Measurements from ENCODE around the gene MYO15B. TPM values are rescaled to one million over a fixed set of nuclear protein-coding genes. Genes with fewer than 3 reads are reported as not detected.

The MYO15B gene
- total and polyA plus RNA-seq, 2 of the 13 experiments (the other 11 are each of a cell fraction or from before 2014, with no cell fraction given), result 2.8 to 8.1 TPM

- no peak for TF ChIP-seq PRDM4 (CRISPR knock-in tag; IDR thresholded peaks at IDR 0.05; ENCODE audit: borderline replicate concordance)
- TF ChIP-seq ZNF746 (CRISPR knock-in tag; IDR thresholded peaks at IDR 0.05), result peak; percentile 17; the same call in 1 of the 2 replicates
- TF ChIP-seq ZNF788 (CRISPR knock-in tag; IDR thresholded peaks at IDR 0.05; ENCODE audit: borderline replicate concordance), result peak; percentile 45; the same call in 1 of the 2 replicates
- peak; percentile 91 for TF ChIP-seq U2AF1 (optimal IDR thresholded peaks at IDR 0.05; ENCODE audit: low read depth, low read length)
- TF ChIP-seq ESRRA (CRISPR knock-in tag; IDR thresholded peaks at IDR 0.05; ENCODE audit: low read depth), result 0 out of 2 replicates have a peak, but pooled peaks have one; percentile 61
- TF ChIP-seq HNRNPH1 (optimal IDR thresholded peaks at IDR 0.05; ENCODE audit: low read depth, low read length), result peak; percentile 39
- TF ChIP-seq SOX13 (IDR thresholded peaks at IDR 0.05), result no peak
- TF ChIP-seq SOX13 (CRISPR knock-in tag; conservative IDR thresholded peaks at IDR 0.05 in 1 of 2, IDR thresholded peaks at IDR 0.05 in 1 of 2), result peak in 1 of 2 experiments; percentile 20; a peak in 1 of 4 replicates
- no peak for TF ChIP-seq ZNF160 (CRISPR knock-in tag; IDR thresholded peaks at IDR 0.05)
- TF ChIP-seq JARID2 (CRISPR knock-in tag; IDR thresholded peaks at IDR 0.05; ENCODE audit: insufficient replicate concordance), result no peak
- TF ChIP-seq ZNF670 (CRISPR knock-in tag; IDR thresholded peaks at IDR 0.05; ENCODE audit: borderline replicate concordance), result no peak
- no peak for TF ChIP-seq TRIM24 (CRISPR knock-in tag; IDR thresholded peaks at IDR 0.05)
- TF ChIP-seq ZNF343 (CRISPR knock-in tag; IDR thresholded peaks at IDR 0.05), result no peak
- peak in 1 of 2 experiments; percentile 86; a peak in 2 of 4 replicates for TF ChIP-seq KLF16 (CRISPR knock-in tag; IDR thresholded peaks at IDR 0.05)
- TF ChIP-seq PREB (CRISPR knock-in tag; IDR thresholded peaks at IDR 0.05), result no peak
- 0 out of 2 replicates have a peak, but pooled peaks have one; percentile 5 for TF ChIP-seq PPARG (CRISPR knock-in tag; conservative IDR thresholded peaks at IDR 0.05)
- peak; percentile 49; the same call in 1 of the 2 replicates for TF ChIP-seq NAIF1 (CRISPR knock-in tag; IDR thresholded peaks at IDR 0.05; ENCODE audit: borderline replicate concordance)
- peak; percentile 84; the same call in 1 of the 2 replicates for TF ChIP-seq KDM2A (CRISPR knock-in tag; IDR thresholded peaks at IDR 0.05; ENCODE audit: borderline replicate concordance, low read depth)
- peak; percentile 62 for TF ChIP-seq ATF7 (IDR thresholded peaks at IDR 0.05)
- no peak for TF ChIP-seq ATF7 (CRISPR knock-in tag; IDR thresholded peaks at IDR 0.05)
- no peak for TF ChIP-seq ZNF136 (CRISPR knock-in tag; IDR thresholded peaks at IDR 0.05; ENCODE audit: low read depth)
- no peak for TF ChIP-seq ZNF841 (CRISPR knock-in tag; IDR thresholded peaks at IDR 0.05; ENCODE audit: borderline replicate concordance)
- TF ChIP-seq MEIS1 (CRISPR knock-in tag; IDR thresholded peaks at IDR 0.05; ENCODE audit: borderline replicate concordance), result no peak
- TF ChIP-seq KAT7 (CRISPR knock-in tag; IDR thresholded peaks at IDR 0.05; ENCODE audit: borderline replicate concordance), result peak; percentile 80; the same call in 1 of the 2 replicates
- TF ChIP-seq HMG20A (CRISPR knock-in tag; IDR thresholded peaks at IDR 0.05; ENCODE audit: borderline replicate concordance), result no peak
- peak; percentile 51; the same call in 1 of the 2 replicates for TF ChIP-seq ZSCAN12 (CRISPR knock-in tag; IDR thresholded peaks at IDR 0.05)
- TF ChIP-seq MED13 (CRISPR knock-in tag; IDR thresholded peaks at IDR 0.05), result no peak
- no peak for TF ChIP-seq SNRNP70 (IDR thresholded peaks at IDR 0.05; ENCODE audit: low read depth, low read length)
Observed at GRCh38 chr17:75666959-75667790, 79.6 kb downstream of the MYO15B start, which contains the start of the genes RECQL5 and SAP30BP (continued).

All from HepG2 (cell line).